HCT116 (cell line): ENCODE results near the gene UBE2E1. TPM values are rescaled to one million over a fixed set of nuclear protein-coding genes. Genes with fewer than 3 reads are reported as not detected.

Experiments used
- ATAC-seq: fragments of 200-7000 bp; cut with Tn5 transposase; 2 replicates; pipeline ENCODE4 v1.9.1; 2020; ENCODE audit warnings: mild to moderate bottlenecking, moderate library complexity
- BruUV-seq: library from RNA; stranded (reverse); fragments of 400-500 nt; replicated peaks from 2 replicates; lab custom pipeline; 2021; lab: Mats Ljungman, UMichigan
- CTCF ChIA-PET: fragments of 300-600 bp; sonication (Branson Sonifier 250); formaldehyde crosslinking; loops from one replicate; lab custom pipeline; 2021; ENCODE audit warnings: antibody characterized with exemption; lab: Charles Lee
- POLR2A ChIA-PET: fragments of 300-600, 350-600 bp; sonication (Branson Sonifier 250); formaldehyde crosslinking; loops from one replicate; lab custom pipeline; 2021; ENCODE audit warnings: antibody characterized with exemption; lab: Charles Lee
- RAD21 ChIA-PET, 2 experiments: fragments of 300-600 bp; sonication (Branson Sonifier 250); formaldehyde crosslinking; loops; one replicate each; lab custom pipeline; 2023; ENCODE audit warnings: low total read pairs in 2 of 2; ENCODE audit not compliant: uncharacterized antibody in 2 of 2, unreplicated experiment in 2 of 2, low non-redundant PET in 1 of 2; lab: Charles Lee
- DNase-seq: peaks from one replicate; pipeline ENCODE4 v3.0.0-alpha.2; 2010; ENCODE audit warnings: low read depth, low spot score
- H2AFZ ChIP-seq: fragments of 200-600 bp; shearing (Covaris generic), sonication (generic); 2 replicates; pipeline ENCODE4 v1.6.1; 2017; ENCODE audit warnings: low read depth, mixed run types, mixed read lengths, antibody characterized with exemption, low read length; ENCODE audit not compliant: poor library complexity, severe bottlenecking
- H3K27ac ChIP-seq: 2 replicates; pipeline ENCODE4 v1.5.1; 2012; ENCODE audit warnings: low read depth, low read length
- H3K27me3 ChIP-seq: fragments of 200-600 bp; sonication (generic); 2 replicates; pipeline ENCODE4 v1.6.1; 2016; ENCODE audit warnings: mixed run types, low read length, mixed read lengths; ENCODE audit not compliant: insufficient read depth
- H3K36me3 ChIP-seq, 2 experiments: fragments of 200-500 bp in 1 of 2; fragments of 200-600 bp in 1 of 2; sonication (Bioruptor generic) in 1 of 2; sonication (generic) in 1 of 2; 2 replicates each; pipeline versions ENCODE4 v1.5.1 to v1.6.1; 2014 to 2016; ENCODE audit warnings: low read length in 2 of 2, inconsistent platforms in 1 of 2, mixed read lengths in 1 of 2, mixed run types in 1 of 2; ENCODE audit not compliant: insufficient read depth in 2 of 2, control insufficient read depth in 1 of 2
- H3K4me1 ChIP-seq, 2 experiments: fragments of 200-600 bp in 1 of 2; sonication (generic) in 1 of 2; 2 replicates each; pipeline versions ENCODE4 v1.5.1 to v1.6.1; 2012 to 2017; ENCODE audit warnings: low read length in 2 of 2, inconsistent platforms in 1 of 2, mild to moderate bottlenecking in 1 of 2, mixed read lengths in 1 of 2, mixed run types in 1 of 2, moderate library complexity in 1 of 2; ENCODE audit not compliant: insufficient read depth in 2 of 2, control insufficient read depth in 1 of 2
- H3K4me2 ChIP-seq: fragments of 200-600 bp; sonication (generic); 2 replicates; pipeline ENCODE4 v1.6.1; 2017; ENCODE audit warnings: mixed run types, low read length, mixed read lengths
- H3K4me3 ChIP-seq, 2 experiments: fragments of 200-600 bp in 1 of 2; sonication (generic) in 1 of 2; replicated peaks in 1 of 2; 2 replicates each; pipeline ENCODE4 v1.5.1; 2011 to 2016; ENCODE audit warnings: low read length in 2 of 2, control low read depth in 1 of 2, low read depth in 1 of 2, mild to moderate bottlenecking in 1 of 2, mixed read lengths in 1 of 2, mixed run types in 1 of 2
- H3K79me2 ChIP-seq: fragments of 200-600 bp; sonication (generic); 2 replicates; pipeline ENCODE4 v1.6.1; 2017; ENCODE audit warnings: mild to moderate bottlenecking, mixed run types, low read length, moderate library complexity, mixed read lengths; ENCODE audit not compliant: insufficient read depth
- H3K9ac ChIP-seq: fragments of 200-600 bp; sonication (generic); 2 replicates; pipeline ENCODE4 v1.6.1; 2016; ENCODE audit warnings: low read length, mixed read lengths
- H3K9me2 ChIP-seq: fragments of 200-600 bp; sonication (generic), shearing (Covaris generic); 2 replicates; pipeline ENCODE4 v1.6.1; 2017; ENCODE audit warnings: mixed run types, mild to moderate bottlenecking, moderate library complexity; ENCODE audit not compliant: insufficient read depth
- H3K9me3 ChIP-seq, 2 experiments: fragments of 200-500 bp in 1 of 2; fragments of 200-600 bp in 1 of 2; sonication (Bioruptor generic) in 1 of 2; sonication (generic) in 1 of 2; 2 replicates each; pipeline ENCODE4 v1.6.1; 2014 to 2017; ENCODE audit warnings: low read length in 2 of 2, mixed read lengths in 2 of 2, inconsistent platforms in 1 of 2, low read depth in 1 of 2, mild to moderate bottlenecking in 1 of 2, mixed run types in 1 of 2, moderate library complexity in 1 of 2; ENCODE audit not compliant: control insufficient read depth in 1 of 2, insufficient read depth in 1 of 2
- H4K20me1 ChIP-seq: fragments of 200-600 bp; sonication (generic), shearing (Covaris generic); 2 replicates; pipeline ENCODE4 v1.6.1; 2017; ENCODE audit warnings: mixed run types, mild to moderate bottlenecking, moderate library complexity; ENCODE audit not compliant: insufficient read depth
- CEBPB ChIP-seq: IDR thresholded peaks from 2 replicates; pipeline ENCODE4 v1.6.1; 2012; ENCODE audit warnings: low read depth
- POLR2AphosphoS5 ChIP-seq: IDR thresholded peaks from 2 replicates; pipeline ENCODE4 v1.6.1; 2011; ENCODE audit warnings: mild to moderate bottlenecking, low read depth, low read length, moderate library complexity
- SRF ChIP-seq: IDR thresholded peaks from 2 replicates; pipeline ENCODE4 v1.6.1; 2012; ENCODE audit warnings: low read depth
- intact Hi-C: fragments of 100-400 bp; cut with micrococcal nuclease; formaldehyde crosslinking; loops from 2 replicates; pipeline ENCODE4 v1.10.0; 2022
- total RNA-seq: library from RNA; stranded (reverse); gene quantifications from one replicate; pipeline ENCODE4 v1.2.1, GENCODE V29; 2021; ENCODE audit not compliant: unreplicated experiment
- TF ChIP-seq, protein P1 (sequence below): IDR thresholded peaks from 2 replicates; pipeline ENCODE4 v1.6.1; 2012; ENCODE audit warnings: low read depth

The UBE2E1 gene
- total RNA-seq, 1 experiment from 2014 or later = 75.1 TPM

DNA sequence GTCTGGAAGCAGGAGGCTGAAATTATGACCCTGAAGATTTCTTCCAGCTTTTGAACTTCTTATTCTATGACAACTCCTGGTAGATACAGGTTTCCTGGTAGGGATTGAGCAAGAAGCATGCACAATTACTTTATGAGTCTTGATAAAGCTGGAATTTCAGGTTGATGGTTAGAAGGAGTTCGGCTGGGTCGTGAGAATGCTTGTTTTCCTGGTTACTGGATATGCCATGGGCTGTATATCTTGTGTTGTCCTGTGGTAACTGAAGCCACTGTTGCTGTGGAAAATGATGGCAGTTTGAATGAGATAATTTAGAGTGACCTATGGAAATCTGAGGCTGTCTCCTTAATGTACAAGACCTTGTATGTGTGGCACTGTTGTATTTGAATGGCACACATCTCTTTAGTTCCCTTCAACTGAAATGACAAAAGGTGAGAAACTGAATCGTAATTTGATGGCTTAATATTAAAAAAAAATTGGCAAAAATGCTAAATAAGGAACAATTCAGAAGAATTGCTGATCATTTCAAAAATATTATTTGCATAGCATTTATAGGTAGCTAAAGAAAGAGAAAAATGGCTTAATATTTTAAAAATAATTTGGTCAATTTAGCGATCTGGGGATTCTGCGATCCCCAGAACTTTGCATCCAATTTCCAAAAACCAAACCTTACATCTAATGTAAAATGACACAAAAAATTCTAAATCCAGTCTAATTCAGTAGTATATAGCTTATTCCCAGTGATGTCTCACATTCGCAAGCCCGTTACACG lies 1.1 kb upstream of the UBE2E1 start:
- Histone ChIP-seq H3K9ac (no peak overlapping the region), H2AFZ (peak overlapping the region; percentile 99), H3K79me2 (peaks cover 27% of the 10 kb centered on the region), H3K4me1 (peaks cover 0 to 23% of the 10 kb centered on the region in 2 experiments; a peak in 3 of 4 replicates), H3K9me2 (no peaks in the 10 kb centered on the region), H4K20me1 (no peaks in the 10 kb centered on the region), H3K4me3 (peak overlapping the region in 1 of 2 experiments; percentile 67; a peak in 2 of 4 replicates), H3K27me3 (no peaks in the 10 kb centered on the region), H3K27ac (no peak overlapping the region), H3K9me3 (no peaks in the 10 kb centered on the region), H3K36me3 (0 out of 4 replicates have a peak, but pooled peaks cover 0 to 4% of the 10 kb centered on the region in 2 experiments), H3K4me2 (peak overlapping the region; percentile 93)
- no TSS peak for BruUV-seq
- ChIA-PET RAD21 (no interaction called here), CTCF (no interaction called here), POLR2A (no interaction called here)
- DNase-seq (no peak), ATAC-seq (no peak)
- TF ChIP-seq SRF (no peak), CEBPB (0 out of 2 replicates have a peak, but pooled peaks have one; percentile 13), POLR2AphosphoS5 (no peak)
- TF ChIP-seq, protein P1, sequence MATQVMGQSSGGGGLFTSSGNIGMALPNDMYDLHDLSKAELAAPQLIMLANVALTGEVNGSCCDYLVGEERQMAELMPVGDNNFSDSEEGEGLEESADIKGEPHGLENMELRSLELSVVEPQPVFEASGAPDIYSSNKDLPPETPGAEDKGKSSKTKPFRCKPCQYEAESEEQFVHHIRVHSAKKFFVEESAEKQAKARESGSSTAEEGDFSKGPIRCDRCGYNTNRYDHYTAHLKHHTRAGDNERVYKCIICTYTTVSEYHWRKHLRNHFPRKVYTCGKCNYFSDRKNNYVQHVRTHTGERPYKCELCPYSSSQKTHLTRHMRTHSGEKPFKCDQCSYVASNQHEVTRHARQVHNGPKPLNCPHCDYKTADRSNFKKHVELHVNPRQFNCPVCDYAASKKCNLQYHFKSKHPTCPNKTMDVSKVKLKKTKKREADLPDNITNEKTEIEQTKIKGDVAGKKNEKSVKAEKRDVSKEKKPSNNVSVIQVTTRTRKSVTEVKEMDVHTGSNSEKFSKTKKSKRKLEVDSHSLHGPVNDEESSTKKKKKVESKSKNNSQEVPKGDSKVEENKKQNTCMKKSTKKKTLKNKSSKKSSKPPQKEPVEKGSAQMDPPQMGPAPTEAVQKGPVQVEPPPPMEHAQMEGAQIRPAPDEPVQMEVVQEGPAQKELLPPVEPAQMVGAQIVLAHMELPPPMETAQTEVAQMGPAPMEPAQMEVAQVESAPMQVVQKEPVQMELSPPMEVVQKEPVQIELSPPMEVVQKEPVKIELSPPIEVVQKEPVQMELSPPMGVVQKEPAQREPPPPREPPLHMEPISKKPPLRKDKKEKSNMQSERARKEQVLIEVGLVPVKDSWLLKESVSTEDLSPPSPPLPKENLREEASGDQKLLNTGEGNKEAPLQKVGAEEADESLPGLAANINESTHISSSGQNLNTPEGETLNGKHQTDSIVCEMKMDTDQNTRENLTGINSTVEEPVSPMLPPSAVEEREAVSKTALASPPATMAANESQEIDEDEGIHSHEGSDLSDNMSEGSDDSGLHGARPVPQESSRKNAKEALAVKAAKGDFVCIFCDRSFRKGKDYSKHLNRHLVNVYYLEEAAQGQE = no peak
- intact Hi-C loops = loop anchor here (5.0 kb wide), 1 partner anchor 622 kb away; no protein-coding TSS in a partner anchor
